ENCODE data around the gene RHOF.
A peak's percentile ranks its signal among the peaks of the same experiment; 100 is the strongest.

RHOF gene

DNA sequence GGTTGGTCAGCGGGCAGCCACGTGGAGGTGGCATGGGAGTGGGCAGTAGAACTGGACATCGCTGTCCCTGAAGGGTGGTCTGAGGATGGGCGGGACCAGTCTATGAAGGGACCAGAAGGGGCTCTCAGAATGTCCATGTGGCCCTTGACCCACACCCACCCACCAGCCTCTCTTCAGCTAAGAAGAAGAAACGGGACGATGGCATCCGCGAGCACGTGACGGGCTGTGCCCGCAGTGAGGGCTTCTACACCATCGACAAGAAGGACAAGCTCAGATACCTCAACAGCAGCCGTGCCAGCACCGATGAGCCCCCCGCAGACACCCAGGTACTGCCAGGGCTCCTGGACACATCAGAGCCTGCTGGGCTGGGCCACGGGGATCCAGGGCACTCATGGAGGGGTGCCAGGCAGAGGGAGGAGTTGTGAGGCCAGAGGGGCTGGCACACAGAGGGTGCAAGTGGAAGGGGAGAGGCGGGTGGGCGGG, 31.6 kb upstream of the RHOF start:
- no peaks in the 10 kb centered on the region for H3K27me3 Mint-ChIP-seq
- peaks cover 12% of the 10 kb centered on the region for H3K36me3 Mint-ChIP-seq
- no peak overlapping the region for H3K27ac Mint-ChIP-seq
- no peak overlapping the region for H3K4me3 Mint-ChIP-seq
- peaks cover 5% of the 10 kb centered on the region for H3K4me1 Mint-ChIP-seq
- no peaks in the 10 kb centered on the region for H3K9me3 Mint-ChIP-seq

GRCh38 chr12:121823727-121824115, 30.2 kb upstream of the RHOF start:
- H3K9me3 Mint-ChIP-seq = no peaks in the 10 kb centered on the region
- H3K27me3 Mint-ChIP-seq = no peaks in the 10 kb centered on the region
- no peak overlapping the region for H3K4me3 Mint-ChIP-seq
- H3K36me3 Mint-ChIP-seq = peaks cover 15% of the 10 kb centered on the region
- peaks cover 4% of the 10 kb centered on the region for H3K4me1 Mint-ChIP-seq
- H3K27ac Mint-ChIP-seq = no peak overlapping the region

DNA sequence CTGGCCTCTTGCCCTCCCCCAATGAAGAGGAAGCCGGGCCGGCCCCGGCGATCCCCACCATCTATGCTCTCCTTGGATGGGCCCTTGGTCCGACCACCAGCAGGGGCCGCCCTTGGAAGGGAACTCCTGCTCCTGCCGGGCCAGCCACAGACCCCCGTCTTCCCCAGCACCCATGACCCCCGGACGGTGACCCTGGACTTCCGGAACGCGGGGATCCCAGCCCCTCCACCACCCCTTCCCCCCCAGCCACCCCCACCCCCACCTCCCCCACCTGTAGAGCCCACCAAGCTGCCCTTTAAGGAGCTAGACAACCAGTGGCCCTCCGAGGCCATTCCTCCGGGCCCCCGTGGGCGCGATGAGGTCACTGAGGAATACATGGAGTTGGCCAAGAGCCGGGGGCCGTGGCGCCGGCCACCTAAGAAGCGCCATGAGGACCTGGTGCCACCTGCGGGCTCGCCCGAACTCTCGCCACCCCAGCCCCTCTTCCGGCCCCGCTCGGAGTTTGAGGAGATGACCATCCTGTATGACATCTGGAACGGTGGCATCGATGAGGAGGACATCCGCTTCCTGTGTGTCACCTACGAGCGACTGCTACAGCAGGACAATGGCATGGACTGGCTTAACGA, 29.7 kb upstream of the RHOF start:
- Mint-ChIP-seq H3K9me3 (no peaks in the 10 kb centered on the region), H3K4me1 (no peaks in the 10 kb centered on the region), H3K27ac (no peak overlapping the region), H3K27me3 (no peaks in the 10 kb centered on the region), H3K4me3 (no peak overlapping the region), H3K36me3 (peaks cover 12% of the 10 kb centered on the region)

- Mint-ChIP-seq H3K4me1 (no peaks in the 10 kb centered on the region), H3K36me3 (peaks cover 14% of the 10 kb centered on the region), H3K4me3 (no peak overlapping the region), H3K9me3 (no peaks in the 10 kb centered on the region), H3K27ac (no peak overlapping the region), H3K27me3 (no peaks in the 10 kb centered on the region)
Observed at GRCh38 chr12:121822393-121823100, 29.1 kb upstream of the RHOF start.

DNA sequence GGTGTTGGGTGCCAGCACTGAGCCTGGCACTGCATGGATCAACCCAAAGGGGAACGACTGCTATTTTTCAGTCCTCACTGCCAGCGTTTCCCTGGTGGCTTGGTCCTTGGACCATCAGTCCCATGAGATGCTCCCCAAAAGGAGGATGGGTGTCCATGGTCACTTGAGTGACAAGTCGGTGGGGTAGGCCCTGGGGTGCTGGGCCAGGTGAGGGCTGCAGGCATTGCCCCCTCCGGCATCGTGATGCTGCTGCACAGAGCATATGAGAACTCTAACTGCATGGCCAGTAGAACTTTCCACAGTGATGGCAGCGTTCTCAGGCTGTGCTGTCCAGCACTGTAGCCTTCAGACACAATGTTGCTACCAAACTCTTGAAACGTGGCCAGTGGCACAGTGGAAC, 26.6 kb upstream of the RHOF start:
- Mint-ChIP-seq H3K4me1 (peaks cover 11% of the 10 kb centered on the region), H3K36me3 (peaks cover 11% of the 10 kb centered on the region), H3K4me3 (no peak overlapping the region), H3K27me3 (no peaks in the 10 kb centered on the region), H3K9me3 (no peaks in the 10 kb centered on the region), H3K27ac (no peak overlapping the region)

- H3K9me3 Mint-ChIP-seq = no peaks in the 10 kb centered on the region
- H3K4me1 Mint-ChIP-seq = peaks cover 11% of the 10 kb centered on the region
- peaks cover 11% of the 10 kb centered on the region for H3K36me3 Mint-ChIP-seq
- no peak overlapping the region for H3K4me3 Mint-ChIP-seq
- no peak overlapping the region for H3K27ac Mint-ChIP-seq
- no peaks in the 10 kb centered on the region for H3K27me3 Mint-ChIP-seq
Observed at GRCh38 chr12:121819212-121819949, 25.9 kb upstream of the RHOF start.

DNA sequence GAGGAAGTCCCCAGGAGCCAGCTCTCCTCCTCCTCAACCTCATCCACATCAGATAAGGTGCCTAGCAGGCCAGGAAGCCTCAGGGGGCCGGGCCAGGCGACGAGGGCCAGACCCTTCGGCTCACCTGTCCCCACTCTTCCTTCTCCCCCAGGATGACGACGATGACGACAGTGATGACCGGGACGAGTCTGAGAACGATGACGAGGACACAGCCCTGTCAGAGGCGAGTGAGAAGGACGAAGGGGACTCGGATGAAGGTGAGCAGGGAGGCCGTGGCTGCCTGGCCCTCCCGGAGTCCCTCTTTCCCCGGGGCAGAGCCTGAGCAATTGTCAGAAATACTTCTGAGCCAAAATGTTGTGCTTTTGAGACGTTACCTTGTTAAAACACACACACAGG, 24.2 kb upstream of the RHOF start:
- no peaks in the 10 kb centered on the region for H3K9me3 Mint-ChIP-seq
- peaks cover 23% of the 10 kb centered on the region for H3K4me1 Mint-ChIP-seq
- peaks cover 11% of the 10 kb centered on the region for H3K36me3 Mint-ChIP-seq
- no peaks in the 10 kb centered on the region for H3K27me3 Mint-ChIP-seq
- no peak overlapping the region for H3K4me3 Mint-ChIP-seq
- no peak overlapping the region for H3K27ac Mint-ChIP-seq

- peaks cover 11% of the 10 kb centered on the region for H3K36me3 Mint-ChIP-seq
Observed at GRCh38 chr12:121816925-121817647, 23.6 kb upstream of the RHOF start.

DNA sequence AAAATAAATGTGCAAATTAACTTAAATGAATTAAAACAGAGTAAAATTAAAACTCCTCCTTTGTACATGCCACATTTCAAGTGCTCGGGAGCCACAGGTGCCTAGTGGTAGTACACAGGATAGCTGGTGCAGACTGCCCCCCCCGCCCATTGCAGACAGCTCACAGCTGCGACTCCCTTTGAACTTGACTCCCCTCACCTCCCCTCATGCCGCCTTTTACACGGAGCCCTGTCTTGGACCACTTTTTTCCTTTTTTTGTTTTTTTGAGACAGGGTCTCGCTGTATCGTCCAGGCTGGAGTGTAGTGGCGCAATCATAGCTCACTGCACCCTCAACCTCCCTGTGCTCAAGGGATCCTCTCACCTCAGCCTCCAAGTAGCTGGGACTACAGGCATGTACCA, 21.8 kb upstream of the RHOF start:
- Mint-ChIP-seq H3K4me3 (no peak overlapping the region), H3K36me3 (peaks cover 7% of the 10 kb centered on the region), H3K27ac (no peak overlapping the region), H3K9me3 (no peaks in the 10 kb centered on the region), H3K27me3 (no peaks in the 10 kb centered on the region), H3K4me1 (peaks cover 33% of the 10 kb centered on the region)

More at GRCh38 chr12:121816925-121817647, 23.6 kb upstream of the RHOF start:
- H3K27me3 Mint-ChIP-seq = no peaks in the 10 kb centered on the region
- H3K27ac Mint-ChIP-seq = no peak overlapping the region
- no peak overlapping the region for H3K4me3 Mint-ChIP-seq
- no peaks in the 10 kb centered on the region for H3K9me3 Mint-ChIP-seq
- H3K4me1 Mint-ChIP-seq = peaks cover 26% of the 10 kb centered on the region

DNA sequence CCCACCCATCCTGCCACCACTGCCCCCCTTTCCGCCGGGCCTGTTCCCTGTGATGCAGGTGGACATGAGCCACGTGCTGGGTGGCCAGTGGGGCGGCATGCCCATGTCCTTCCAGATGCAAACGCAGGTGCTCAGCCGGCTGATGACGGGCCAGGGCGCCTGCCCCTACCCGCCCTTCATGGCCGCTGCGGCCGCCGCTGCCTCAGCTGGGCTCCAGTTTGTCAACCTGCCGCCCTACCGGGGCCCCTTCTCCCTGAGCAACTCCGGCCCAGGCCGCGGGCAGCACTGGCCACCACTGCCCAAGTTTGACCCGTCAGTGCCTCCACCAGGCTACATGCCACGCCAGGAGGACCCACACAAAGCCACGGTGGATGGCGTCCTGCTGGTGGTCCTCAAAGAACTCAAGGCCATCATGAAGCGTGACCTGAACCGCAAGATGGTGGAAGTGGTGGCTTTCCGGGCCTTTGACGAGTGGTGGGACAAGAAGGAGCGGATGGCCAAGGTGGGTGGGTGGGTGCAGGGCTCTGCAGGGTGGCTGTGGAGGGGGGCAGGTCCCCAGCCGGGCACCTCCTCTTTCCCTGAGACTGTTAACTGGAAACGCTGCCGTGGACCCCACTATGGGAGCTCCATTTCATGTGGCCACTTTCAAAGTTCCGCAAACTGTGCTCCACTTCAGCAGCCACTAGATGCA, 21.1 kb upstream of the RHOF start:
- Mint-ChIP-seq H3K9me3 (no peaks in the 10 kb centered on the region), H3K27me3 (no peaks in the 10 kb centered on the region), H3K36me3 (peaks cover 7% of the 10 kb centered on the region), H3K27ac (no peak overlapping the region), H3K4me3 (no peak overlapping the region), H3K4me1 (peaks cover 35% of the 10 kb centered on the region)

- Mint-ChIP-seq H3K4me1 (peaks cover 39% of the 10 kb centered on the region), H3K27ac (no peak overlapping the region), H3K4me3 (no peak overlapping the region), H3K27me3 (no peaks in the 10 kb centered on the region), H3K9me3 (no peaks in the 10 kb centered on the region), H3K36me3 (peaks cover 6% of the 10 kb centered on the region)
Observed at GRCh38 chr12:121813951-121814350, 20.5 kb upstream of the RHOF start.

GRCh38 chr12:121812921-121813896, 19.7 kb upstream of the RHOF start:
- H3K27ac Mint-ChIP-seq = peak overlapping the region; percentile 23

DNA sequence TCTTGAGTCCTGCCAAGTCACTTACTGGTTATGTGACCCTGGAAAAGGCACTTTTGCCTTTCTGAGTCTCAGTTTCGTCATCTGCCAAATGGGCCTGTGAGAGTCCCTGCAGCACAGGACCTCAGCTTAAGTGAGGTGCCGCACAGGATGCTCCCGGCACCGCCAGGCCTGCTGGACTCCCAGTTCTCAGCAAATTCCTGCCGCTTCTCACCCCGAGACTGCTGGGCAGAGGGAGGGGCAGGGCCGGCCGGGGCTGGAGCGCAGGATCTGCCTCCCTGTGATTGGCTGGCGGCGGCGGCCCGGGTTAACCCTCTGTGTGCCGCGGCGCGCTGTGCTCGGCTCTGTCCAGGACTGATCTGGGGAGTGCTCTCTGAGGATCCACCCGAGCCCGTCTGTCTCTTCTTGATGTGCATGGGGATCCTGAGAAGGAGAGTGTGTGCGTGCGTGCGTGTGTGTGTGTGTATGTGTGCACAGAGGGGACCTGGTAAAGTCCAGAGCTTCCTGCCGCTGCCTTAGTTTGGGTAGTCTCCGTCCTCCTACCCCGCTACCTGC, 18.9 kb upstream of the RHOF start:
- H3K27me3 Mint-ChIP-seq = no peaks in the 10 kb centered on the region
- no peak overlapping the region for H3K27ac Mint-ChIP-seq
- H3K4me1 Mint-ChIP-seq = peaks cover 50% of the 10 kb centered on the region
- H3K9me3 Mint-ChIP-seq = no peaks in the 10 kb centered on the region
- H3K36me3 Mint-ChIP-seq = peaks cover 8% of the 10 kb centered on the region
- H3K4me3 Mint-ChIP-seq = peak overlapping the region; percentile 85

More at GRCh38 chr12:121812921-121813896, 19.7 kb upstream of the RHOF start:
- Mint-ChIP-seq H3K36me3 (peaks cover 9% of the 10 kb centered on the region), H3K4me1 (peaks cover 44% of the 10 kb centered on the region), H3K27me3 (no peaks in the 10 kb centered on the region), H3K9me3 (no peaks in the 10 kb centered on the region), H3K4me3 (peak overlapping the region; percentile 85)
